K562 (cell line): ENCODE data around the gene C17orf113.

Experiments used
- ATF3 ChIP-seq, 2 experiments: fragments of 450-650 bp in 1 of 2; sonication (generic) in 1 of 2; formaldehyde crosslinking in 1 of 2; IDR thresholded peaks in 1 of 2; conservative IDR thresholded peaks in 1 of 2; 2 replicates each; pipeline versions ENCODE4 v1.6.1 to v1.8.1; 2016 to 2023; ENCODE audit warnings: mild to moderate bottlenecking in 2 of 2, moderate library complexity in 2 of 2, inconsistent platforms in 1 of 2, missing genetic modification reagents in 1 of 2
- BRCA1 ChIP-seq, 2 experiments: fragments of 450-650 bp in 1 of 2; sonication (generic) in 1 of 2; formaldehyde crosslinking in 1 of 2; IDR thresholded peaks; 2 replicates each; pipeline versions ENCODE4 v1.5.0 to v1.6.1; 2017 to 2020; ENCODE audit warnings: mild to moderate bottlenecking in 1 of 2, missing genetic modification reagents in 1 of 2
- CTCF ChIP-seq, 3 experiments: IDR thresholded peaks in 2 of 3; conservative IDR thresholded peaks in 1 of 3; 2 replicates each; pipeline ENCODE4 v1.5.1; 2011 to 2012; ENCODE audit warnings: low read length in 3 of 3, mild to moderate bottlenecking in 3 of 3, control low read depth in 2 of 3, improper control_type of control experiment in 1 of 3, inconsistent platforms in 1 of 3, low read depth in 1 of 3, mixed read lengths in 1 of 3, moderate library complexity in 1 of 3; ENCODE audit not compliant: insufficient read depth in 2 of 3
- DNMT1 ChIP-seq: fragments of 450-650 bp; IDR thresholded peaks from 2 replicates; pipeline ENCODE4 v1.6.1; 2016; ENCODE audit warnings: antibody characterized with exemption, mild to moderate bottlenecking
- ESRRA ChIP-seq: fragments of 450-650 bp; IDR thresholded peaks from 2 replicates; pipeline ENCODE4 v1.6.1; 2014; ENCODE audit warnings: low read depth, mild to moderate bottlenecking, moderate library complexity, borderline replicate concordance
- FOXM1 ChIP-seq, 2 experiments: fragments of 450-650 bp in 1 of 2; sonication (generic) in 1 of 2; formaldehyde crosslinking in 1 of 2; IDR thresholded peaks; 2 replicates each; pipeline versions ENCODE4 v1.6.1 to v1.9.0; 2017 to 2022; ENCODE audit warnings: low read depth in 2 of 2, mild to moderate bottlenecking in 2 of 2, missing genetic modification reagents in 1 of 2, moderate library complexity in 1 of 2
- GABPA ChIP-seq: fragments of 200-800 bp; sonication (Bioruptor generic); conservative IDR thresholded peaks from 2 replicates; pipeline ENCODE4 v1.6.1; 2016; ENCODE audit warnings: low read depth, missing genetic modification characterization, missing compliant biosample characterization
- MAFG ChIP-seq: fragments of 450-650 bp; conservative IDR thresholded peaks from 2 replicates; pipeline ENCODE4 v1.6.1; 2016; ENCODE audit warnings: missing genetic modification characterization, missing compliant biosample characterization
- MED1 ChIP-seq: sonication (generic); formaldehyde crosslinking; IDR thresholded peaks from 2 replicates; pipeline ENCODE4 v1.8.1; 2023; ENCODE audit warnings: missing genetic modification reagents, borderline replicate concordance
- MTF1 ChIP-seq: fragments of 250-450 bp; sonication (Bioruptor Pico); IDR thresholded peaks from 2 replicates; pipeline ENCODE4 v1.9.0; 2021; ENCODE audit warnings: moderate library complexity, mild to moderate bottlenecking, inconsistent platforms, borderline replicate concordance
- NFYB ChIP-seq: IDR thresholded peaks from 2 replicates; pipeline ENCODE4 v1.6.1; 2011; ENCODE audit warnings: mild to moderate bottlenecking, moderate library complexity; ENCODE audit not compliant: insufficient read length; ENCODE audit errors: extremely low read depth
- POLR2A ChIP-seq: fragments of 450-650 bp; conservative IDR thresholded peaks from 2 replicates; pipeline ENCODE4 v1.6.1; 2016

- no peak for TF ChIP-seq MAFG
- no peak for TF ChIP-seq FOXM1 (IDR thresholded peaks at IDR 0.05; ENCODE audit: low read depth)
- no peak for TF ChIP-seq FOXM1 (CRISPR knock-in tag; IDR thresholded peaks at IDR 0.05; ENCODE audit: low read depth)
- TF ChIP-seq CTCF (IDR thresholded peaks at IDR 0.05 in 2 of 3, conservative IDR thresholded peaks at IDR 0.05 in 1 of 3; ENCODE audit: insufficient read depth in 2 of 3, low read depth in 1 of 3, low read length in 3 of 3): no peak
- no peak for TF ChIP-seq MTF1 (CRISPR knock-in tag)
- TF ChIP-seq MED1 (CRISPR knock-in tag): no peak
- no peak for TF ChIP-seq BRCA1 (IDR thresholded peaks at IDR 0.05)
- no peak for TF ChIP-seq BRCA1 (CRISPR knock-in tag; IDR thresholded peaks at IDR 0.05)
- no peak for TF ChIP-seq GABPA (tag)
- no peak for TF ChIP-seq NFYB
- no peak for TF ChIP-seq DNMT1
- TF ChIP-seq POLR2A: no peak
- TF ChIP-seq ATF3 (IDR thresholded peaks at IDR 0.05): no peak
- TF ChIP-seq ATF3 (CRISPR knock-in tag; conservative IDR thresholded peaks at IDR 0.05): no peak
- no peak for TF ChIP-seq ESRRA
Observed at GRCh38 chr17:42002792-42003301, 47.6 kb downstream of the C17orf113 start.
